ENCODE data around the gene FABP6.
"Not testable (repeated sequence)": the region's sequence is repeated elsewhere in the genome, so short reads cannot be mapped to it uniquely, and the experiment has no call there.

The FABP6 gene

GRCh38 chr5:160187091-160187490 is 42.2 kb upstream of the FABP6 start:
- no peak for DNase-seq (ENCODE audit: low read depth)
- no peak for TF ChIP-seq CTCF (IDR thresholded peaks at IDR 0.05; ENCODE audit: control insufficient read depth, insufficient read depth, low read depth, low read length, missing control alignments)
- H3K4me3 ChIP-seq (ENCODE audit: control insufficient read depth, low read depth, low read length) = no peak overlapping the region

- TF ChIP-seq CTCF (IDR thresholded peaks at IDR 0.05; ENCODE audit: control insufficient read depth, insufficient read depth, low read depth, low read length, missing control alignments) = no peak
- peak overlapping the region; percentile 42 for H3K4me3 ChIP-seq (ENCODE audit: control insufficient read depth, low read depth, low read length)
- DNase-seq (ENCODE audit: low read depth) = peak; percentile 21
Measured at GRCh38 chr5:160188141-160189015, 40.9 kb upstream of the FABP6 start.

GRCh38 chr5:160192424-160192823 is 36.9 kb upstream of the FABP6 start:
- H3K4me3 ChIP-seq (ENCODE audit: control insufficient read depth, low read depth, low read length) = no peak overlapping the region
- no peak for DNase-seq (ENCODE audit: low read depth)
- no peak for TF ChIP-seq CTCF (IDR thresholded peaks at IDR 0.05; ENCODE audit: control insufficient read depth, insufficient read depth, low read depth, low read length, missing control alignments)

- not testable (repeated sequence) for H3K4me3 ChIP-seq (ENCODE audit: control insufficient read depth, low read depth, low read length); DNase-seq (ENCODE audit: low read depth)
Measured at GRCh38 chr5:160193076-160193475, 36.2 kb upstream of the FABP6 start.

- H3K4me3 ChIP-seq (ENCODE audit: control insufficient read depth, low read depth, low read length); DNase-seq (ENCODE audit: low read depth): not testable (repeated sequence)
Measured at GRCh38 chr5:160193790-160194189, 35.5 kb upstream of the FABP6 start.

- no peak for DNase-seq (ENCODE audit: low read depth)
- no peak overlapping the region for H3K4me3 ChIP-seq (ENCODE audit: control insufficient read depth, low read depth, low read length)
- TF ChIP-seq CTCF (IDR thresholded peaks at IDR 0.05; ENCODE audit: control insufficient read depth, insufficient read depth, low read depth, low read length, missing control alignments) = no peak
Measured at GRCh38 chr5:160197341-160198144, 31.8 kb upstream of the FABP6 start.

- no peak overlapping the region for H3K4me3 ChIP-seq (ENCODE audit: control insufficient read depth, low read depth, low read length)
- no peak for TF ChIP-seq CTCF (IDR thresholded peaks at IDR 0.05; ENCODE audit: control insufficient read depth, insufficient read depth, low read depth, low read length, missing control alignments)
- no peak for DNase-seq (ENCODE audit: low read depth)
Measured at GRCh38 chr5:160198146-160198545, 31.2 kb upstream of the FABP6 start.

Measured in AG09309 (cell line).